NCI-H187 (cell line): ENCODE results near the gene ZFP69B.
"Not testable (repeated sequence)": the region's sequence is repeated elsewhere in the genome, so short reads cannot be mapped to it uniquely, and the experiment has no call there.

Source experiments
- DNase-seq, 2 experiments: peaks; one replicate each; lab custom pipeline; 2025; lab: John Stamatoyannopoulos, UW

ZFP69B gene

DNA sequence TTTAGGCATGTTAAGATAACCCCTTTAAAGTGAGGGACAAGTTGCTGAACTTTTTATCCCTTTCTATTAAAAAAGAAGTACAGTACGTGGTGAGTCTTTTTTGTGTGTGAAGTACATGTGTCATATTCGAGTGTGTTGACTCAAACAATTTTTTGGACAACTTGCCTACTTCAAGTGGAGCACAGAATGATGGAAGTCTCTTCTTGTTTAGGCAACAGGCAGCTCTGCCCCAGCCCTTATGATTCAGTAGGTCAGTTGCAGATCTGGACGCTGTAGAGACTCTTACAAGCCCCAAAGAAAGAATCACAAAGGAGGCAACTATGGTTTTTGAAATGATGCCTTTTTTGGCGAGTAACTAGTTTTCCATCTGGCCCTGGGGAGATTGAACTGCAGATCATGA lies 14.4 kb upstream of the ZFP69B start:
- DNase-seq: no peak

DNA sequence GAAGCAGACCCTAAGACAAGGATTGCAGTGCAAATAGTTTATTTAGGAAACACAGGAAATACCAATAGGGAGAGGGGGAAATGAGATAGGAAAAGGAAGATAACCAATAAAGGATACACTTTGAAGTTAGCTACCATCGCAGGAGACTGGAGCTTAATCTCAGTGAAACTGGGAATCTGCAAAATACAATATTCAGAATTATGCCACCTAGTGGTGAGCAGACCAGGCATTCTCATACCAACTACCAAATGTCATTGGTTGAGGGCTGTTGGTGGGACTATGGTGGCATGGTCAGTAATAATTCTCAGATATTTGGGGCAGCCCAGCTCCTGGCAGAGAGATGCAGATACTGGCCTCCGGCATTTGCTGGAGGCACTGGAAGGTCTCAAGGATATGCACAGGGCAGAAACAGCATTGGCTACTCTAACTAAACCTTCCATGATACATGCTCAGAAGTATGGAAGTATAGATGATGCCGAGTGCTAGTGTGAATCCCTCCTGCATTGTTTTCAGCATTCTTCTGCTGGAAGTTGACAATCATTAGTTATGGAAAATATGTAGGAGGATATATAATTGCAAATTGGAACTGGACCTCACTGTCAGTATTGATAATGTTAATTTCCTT lies 11.8 kb upstream of the ZFP69B start:
- DNase-seq: no peak

DNA sequence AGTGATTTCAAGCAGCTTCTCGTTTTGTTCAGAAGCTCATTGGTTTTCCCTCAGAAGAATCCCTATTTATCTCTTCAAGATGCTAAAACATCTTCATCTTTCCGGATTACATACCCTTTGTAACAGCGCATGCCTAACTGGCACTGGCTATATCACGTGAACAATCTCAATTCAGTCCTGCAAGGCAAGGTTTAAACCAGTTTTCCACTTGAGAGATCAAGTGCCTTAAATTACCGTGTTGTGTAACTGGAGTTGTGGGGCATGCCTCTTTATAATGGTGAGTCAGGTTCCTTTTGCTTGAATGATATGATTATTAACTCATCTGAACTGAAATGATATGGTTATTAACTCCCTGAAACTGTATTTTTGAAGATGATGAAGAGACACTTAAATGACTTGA lies 11.0 kb upstream of the ZFP69B start:
- no peak for DNase-seq

DNA sequence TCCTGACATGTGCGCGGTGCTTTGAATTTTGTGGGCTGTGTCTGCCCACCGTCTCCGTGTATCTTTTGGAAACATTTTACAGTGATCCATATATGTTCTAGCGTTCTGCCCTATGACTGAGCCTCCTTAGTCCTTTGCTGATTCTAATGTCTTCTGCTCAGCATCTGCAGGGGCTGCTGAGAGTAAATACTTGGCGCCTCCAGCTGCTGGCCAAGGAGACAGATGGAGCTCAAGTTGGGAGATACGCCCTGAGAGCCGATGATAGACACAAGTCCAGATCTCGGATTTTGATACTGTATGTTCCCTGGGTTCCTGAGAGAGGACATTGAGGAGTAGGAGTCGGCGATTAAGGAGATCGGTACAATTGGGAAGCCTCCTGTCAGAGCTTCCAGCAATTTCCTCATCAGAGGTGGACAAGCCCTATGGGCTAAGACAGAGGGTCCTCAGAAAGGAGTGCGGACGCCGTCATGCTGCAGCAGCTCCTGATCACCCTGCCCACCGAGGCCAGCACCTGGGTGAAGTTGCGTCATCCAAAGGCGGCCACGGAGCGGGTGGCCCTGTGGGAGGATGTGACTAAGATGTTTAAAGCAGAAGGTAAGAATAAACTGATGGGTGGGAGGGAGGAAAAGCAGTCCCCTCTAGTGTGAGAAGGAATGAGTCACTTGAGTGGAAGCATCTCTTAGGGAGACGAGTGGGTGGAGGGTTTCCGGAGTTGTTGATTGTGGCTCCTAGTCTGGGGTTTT lies 390 bp downstream of the ZFP69B start:
- DNase-seq: no peak

DNA sequence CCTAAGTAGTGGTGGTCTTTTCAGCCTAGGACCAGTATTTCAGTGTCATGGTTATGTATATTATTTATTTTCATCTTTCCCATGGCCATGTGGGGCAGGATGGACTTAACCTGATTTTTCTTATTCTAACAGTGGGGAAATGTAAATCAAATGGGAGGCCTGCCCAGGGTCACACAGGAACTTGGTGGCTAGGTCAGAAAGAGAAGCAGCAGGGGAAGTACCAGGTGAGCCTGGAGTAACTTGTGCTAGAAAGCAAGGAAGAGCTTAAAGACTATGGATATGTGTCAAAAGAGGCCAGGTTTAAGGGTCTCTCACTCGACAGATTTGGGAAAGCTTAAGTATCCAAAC lies 936 bp downstream of the ZFP69B start:
- no peak for DNase-seq

DNA sequence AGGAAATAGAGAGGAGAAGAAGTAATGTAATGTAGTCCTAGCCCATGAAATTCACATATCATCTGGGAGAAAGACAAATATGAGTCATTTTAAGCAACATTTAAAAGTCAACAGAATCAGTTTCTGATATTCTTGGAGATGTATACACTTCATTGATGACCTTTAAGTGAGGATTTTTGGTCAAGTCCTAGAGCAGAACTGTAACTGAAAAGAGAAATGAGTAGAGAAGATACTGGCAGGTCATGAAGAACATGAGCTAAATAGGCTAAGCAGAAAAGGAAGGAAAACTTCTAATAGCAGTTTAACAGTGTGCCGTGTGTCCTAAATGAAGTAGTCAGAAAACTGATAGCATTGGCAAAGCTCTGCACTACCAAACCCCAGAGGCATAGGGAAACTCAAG lies 4.6 kb downstream of the ZFP69B start:
- DNase-seq: no peak

DNA sequence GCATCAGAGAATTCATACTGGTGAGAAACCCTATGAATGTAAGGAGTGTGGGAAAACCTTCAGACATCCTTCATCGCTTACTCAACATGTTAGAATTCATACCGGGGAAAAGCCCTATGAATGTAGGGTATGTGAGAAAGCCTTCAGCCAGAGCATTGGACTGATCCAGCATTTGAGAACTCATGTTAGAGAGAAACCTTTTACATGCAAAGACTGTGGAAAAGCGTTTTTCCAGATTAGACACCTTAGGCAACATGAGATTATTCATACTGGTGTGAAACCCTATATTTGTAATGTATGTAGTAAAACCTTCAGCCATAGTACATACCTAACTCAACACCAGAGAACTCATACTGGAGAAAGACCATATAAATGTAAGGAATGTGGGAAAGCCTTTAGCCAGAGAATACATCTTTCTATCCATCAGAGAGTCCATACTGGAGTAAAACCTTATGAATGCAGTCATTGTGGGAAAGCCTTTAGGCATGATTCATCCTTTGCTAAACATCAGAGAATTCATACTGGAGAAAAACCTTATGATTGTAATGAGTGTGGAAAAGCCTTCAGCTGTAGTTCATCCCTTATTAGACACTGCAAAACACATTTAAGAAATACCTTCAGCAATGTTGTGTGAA lies 12.8 kb downstream of the ZFP69B start:
- DNase-seq: no peak

DNA sequence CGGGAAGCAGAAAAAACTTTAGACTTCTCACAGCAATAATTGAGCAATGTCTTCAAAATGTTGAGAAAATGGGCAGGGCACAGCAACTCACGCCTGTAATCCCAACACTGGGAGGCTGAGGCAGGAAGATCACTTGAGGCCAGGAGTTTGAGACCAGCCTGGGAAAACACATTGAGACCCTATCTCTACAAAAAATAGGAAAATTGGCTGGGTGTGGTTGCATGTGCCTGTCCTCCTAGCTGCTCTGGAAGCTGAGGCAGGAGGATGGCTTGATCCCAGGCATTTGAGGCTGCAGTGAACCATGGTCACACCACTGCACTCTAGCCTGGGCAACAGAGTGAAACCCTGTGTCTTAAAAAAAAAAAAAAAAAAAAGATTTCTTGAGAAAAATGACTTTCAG lies 19.1 kb downstream of the ZFP69B start:
- DNase-seq: no peak

DNA sequence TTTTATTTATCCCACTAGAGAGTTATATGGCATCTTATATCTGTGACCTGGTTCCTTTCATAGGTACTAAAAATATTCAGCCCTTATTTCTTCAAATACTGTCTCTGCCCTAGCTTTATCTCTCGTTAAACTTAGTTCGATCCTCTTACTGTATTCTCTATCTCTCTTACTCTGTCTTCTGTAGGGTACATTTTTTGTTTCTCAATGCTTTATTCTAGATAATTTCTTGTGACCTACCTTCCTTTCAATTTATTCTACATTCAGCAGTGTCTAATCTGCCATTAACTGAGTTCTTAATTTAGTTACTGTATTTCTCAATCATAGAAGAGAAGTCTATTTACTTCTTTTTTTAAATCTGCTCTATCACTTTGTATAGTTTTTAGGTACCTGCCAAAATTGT lies 25.0 kb downstream of the ZFP69B start:
- no peak for DNase-seq

DNA sequence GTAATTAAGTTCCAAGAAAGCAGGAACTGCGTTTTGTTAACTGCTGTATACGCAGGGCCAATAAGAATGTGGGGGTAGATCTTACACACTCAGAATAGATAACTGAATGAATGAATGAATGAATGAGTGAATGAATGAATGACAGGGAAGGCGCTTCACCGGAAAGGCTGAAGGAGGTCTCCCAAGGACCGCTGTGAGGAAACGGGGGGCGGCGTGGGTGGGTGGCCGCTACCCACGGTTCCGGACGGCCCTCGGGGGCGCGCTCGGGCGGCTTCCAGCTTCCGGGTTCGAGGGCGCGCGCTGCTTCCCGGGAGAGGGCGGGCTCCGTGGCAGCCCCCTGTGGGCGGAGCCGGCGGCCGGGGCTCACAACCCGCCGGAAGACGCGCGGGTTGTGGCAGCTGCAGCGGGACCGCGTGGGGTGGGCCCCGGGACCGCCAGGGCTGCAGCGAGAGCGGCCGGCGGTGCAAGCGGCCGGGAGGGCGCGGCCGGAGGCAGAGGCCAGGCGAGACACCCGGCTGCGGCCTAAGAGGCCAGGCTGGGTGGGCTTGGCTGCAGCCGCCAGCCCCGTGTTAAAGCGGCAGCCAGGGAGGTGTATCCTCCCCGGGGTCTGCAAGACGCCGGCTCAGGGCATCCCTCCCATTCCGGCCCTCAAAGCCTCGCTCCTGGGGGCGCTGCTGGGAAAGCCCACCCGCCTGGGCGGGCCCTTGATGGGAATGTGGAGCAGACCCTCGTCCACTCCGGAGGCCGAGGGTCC lies 26.8 kb downstream of the ZFP69B start, which contains the start of gene ZFP69:
ZFP69 (plus strand) TSS at position 367 of the 754 bp plus-strand sequence. CDS start 2,072 bp downstream, outside the sequence.
- peak; percentile 6 to 48 for DNase-seq

DNA sequence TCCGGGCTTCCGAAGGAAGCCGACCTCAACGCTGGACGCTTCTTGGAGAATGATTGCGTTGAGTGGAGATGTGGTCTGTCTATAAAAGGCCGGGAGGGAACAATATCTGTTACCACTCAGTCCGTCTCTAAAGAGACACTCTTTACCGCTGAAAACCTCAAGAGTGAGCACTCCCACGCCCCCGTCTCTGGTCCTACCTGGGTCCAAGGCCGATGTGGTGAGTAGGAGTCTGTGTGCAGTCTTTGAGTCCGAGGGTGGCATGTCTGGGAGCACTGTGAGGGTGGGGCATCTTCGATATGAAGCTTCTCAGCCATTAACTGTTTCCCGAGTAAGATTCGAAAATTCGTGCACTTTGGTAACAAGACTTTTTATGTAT lies 27.4 kb downstream of the ZFP69B start:
- peak in 1 of 2 experiments; percentile 17 for DNase-seq

DNA sequence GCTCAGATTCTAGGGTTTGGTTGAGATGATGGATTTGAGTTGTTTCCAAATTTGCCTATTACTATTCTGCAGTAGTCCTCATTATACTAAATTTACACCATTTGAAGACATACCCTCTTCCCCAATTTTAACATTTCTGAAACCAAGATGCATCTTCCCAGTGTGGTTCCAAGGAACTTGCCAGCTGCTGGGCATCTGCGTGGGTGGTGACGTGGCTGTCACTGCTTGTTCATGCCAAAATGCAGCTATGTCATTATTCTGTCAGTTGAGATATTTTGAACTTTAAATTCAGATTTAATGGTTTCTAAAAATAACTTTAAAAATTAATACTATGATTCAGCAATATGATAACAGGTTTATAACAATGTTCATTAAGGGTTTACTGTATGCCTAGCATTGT lies 28.0 kb downstream of the ZFP69B start:
- DNase-seq: no peak

DNA sequence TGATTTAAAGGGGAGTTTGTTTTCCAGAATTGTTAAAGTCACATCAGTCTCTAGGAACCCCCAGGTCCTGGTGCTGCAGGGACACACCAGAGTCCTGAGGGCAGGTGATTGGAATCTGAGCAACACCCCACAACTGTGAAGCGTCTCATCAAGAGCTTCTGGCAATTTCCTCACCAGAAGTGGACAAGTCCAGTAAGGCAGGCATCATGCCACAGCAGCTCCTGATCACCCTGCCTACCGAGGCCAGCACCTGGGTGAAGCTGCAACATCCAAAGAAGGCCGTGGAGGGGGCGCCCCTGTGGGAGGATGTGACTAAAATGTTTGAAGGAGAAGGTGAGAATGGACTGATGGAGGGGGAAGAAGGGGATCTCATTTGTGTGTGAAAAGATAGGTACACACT lies 28.9 kb downstream of the ZFP69B start:
- no peak for DNase-seq

DNA sequence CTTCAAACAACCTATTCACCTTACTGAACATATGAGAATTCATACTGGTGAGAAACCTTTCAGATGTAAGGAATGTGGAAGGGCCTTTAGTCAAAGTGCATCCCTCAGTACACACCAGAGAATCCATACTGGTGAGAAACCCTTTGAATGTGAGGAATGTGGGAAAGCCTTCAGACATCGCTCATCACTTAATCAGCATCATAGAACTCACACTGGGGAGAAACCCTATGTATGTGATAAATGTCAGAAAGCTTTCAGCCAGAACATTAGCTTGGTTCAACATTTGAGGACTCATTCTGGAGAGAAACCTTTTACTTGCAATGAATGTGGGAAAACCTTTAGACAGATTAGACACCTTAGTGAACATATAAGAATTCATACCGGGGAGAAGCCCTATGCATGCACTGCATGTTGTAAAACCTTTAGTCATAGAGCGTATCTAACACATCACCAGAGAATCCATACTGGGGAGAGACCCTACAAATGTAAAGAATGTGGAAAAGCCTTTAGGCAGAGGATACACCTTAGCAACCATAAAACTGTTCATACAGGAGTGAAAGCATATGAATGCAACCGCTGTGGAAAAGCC lies 45.1 kb downstream of the ZFP69B start:
- DNase-seq: no peak

DNA sequence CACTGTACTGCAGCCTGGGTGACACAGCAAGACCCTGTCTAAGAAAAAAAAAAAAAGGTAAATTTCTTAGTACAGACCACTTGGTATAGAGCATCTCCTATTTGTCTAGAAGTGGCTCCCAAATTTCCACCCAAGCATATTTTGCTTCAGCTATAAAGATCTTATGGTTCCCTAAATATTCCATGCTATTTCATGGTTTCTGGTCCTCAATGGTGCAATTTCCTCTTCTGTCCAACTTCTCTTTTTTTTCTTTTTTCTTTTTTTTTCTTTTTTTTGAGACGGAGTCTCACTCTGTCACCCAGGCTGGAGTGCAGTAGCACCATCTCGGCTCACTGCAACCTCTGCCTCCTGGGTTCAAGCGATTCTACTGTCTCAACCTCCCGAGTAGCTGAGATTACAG lies 52.4 kb downstream of the ZFP69B start:
- not testable (repeated sequence) for DNase-seq

DNA sequence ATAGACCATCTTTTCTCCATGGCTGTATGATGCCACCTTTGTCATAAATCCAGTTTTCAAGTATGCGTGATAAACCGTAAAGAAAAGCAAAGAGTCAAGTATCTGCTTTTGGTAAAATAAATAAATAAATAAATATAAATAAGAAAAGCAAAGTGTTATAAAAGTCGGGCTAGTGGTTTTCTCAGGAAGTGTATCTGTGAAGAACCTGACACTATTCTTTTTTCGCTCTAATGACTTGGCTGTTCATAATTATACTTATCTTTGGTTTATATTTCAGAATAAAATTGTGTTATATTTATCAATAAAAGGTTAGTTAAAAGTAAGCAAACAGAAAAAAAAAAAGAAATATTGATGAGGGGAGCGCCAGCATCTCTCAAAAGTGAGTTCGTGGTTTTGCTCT lies 57.7 kb downstream of the ZFP69B start:
- no peak for DNase-seq

DNA sequence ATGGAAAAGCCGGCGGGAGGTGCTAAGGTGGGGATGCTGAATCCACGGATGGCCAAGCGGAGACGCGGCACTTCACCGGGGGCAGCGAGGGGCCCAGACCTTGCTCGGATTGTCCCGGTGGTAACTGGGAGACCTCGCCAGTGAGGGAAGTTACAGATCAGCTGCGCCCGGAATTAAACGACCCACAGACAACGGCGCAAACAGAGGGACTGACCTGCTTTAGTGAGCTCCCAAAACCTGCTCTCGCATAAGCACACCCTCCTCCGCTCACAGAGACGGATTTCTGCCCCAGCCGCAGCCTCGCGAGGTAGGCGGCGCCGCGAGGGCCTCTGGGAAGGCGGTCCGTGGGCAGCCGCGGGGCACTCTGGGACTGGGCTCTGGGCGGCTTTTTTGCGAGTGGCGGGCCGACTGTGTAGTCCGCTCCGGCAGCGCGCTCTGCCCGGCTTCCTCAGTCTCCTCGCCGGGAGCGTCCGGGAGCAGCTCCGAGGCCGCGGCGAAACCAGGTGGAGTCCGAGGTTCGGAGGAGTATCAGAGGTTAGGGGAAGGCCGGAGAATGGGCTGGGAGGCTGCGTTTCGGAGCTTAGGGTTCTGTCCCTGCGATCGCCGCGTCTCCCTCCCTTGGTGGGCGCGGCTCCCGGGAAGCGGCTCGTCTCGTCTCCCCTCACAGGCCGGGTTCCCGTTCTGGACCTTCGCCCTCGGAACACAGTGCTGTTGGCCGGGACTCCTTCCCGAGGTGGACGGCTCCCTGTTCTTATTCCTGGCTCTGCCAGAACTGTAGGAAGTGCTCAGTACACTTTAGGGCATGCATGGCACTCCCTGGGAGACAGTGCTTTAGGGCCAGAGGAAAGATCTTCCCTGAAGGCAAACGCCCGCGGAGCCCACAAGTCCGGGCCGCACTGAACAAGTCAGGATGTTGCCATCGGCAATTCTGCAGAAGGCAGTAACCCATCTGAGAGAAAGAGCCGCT lies 58.4 kb downstream of the ZFP69B start, which contains the start of gene EXO5:
EXO5 (plus strand) TSS at position 393 of the 967 bp plus-strand sequence. CDS start 5,778 bp downstream, outside the sequence.
- peak; percentile 24 to 54 for DNase-seq
